NCI-H2196 (cell line): ENCODE results near the gene LST1.

ENCODE experiments used
- DNase-seq: peaks from one replicate; lab custom pipeline; 2025; ENCODE audit not compliant: unreplicated experiment; lab: John Stamatoyannopoulos, UW

Gene LST1

DNA sequence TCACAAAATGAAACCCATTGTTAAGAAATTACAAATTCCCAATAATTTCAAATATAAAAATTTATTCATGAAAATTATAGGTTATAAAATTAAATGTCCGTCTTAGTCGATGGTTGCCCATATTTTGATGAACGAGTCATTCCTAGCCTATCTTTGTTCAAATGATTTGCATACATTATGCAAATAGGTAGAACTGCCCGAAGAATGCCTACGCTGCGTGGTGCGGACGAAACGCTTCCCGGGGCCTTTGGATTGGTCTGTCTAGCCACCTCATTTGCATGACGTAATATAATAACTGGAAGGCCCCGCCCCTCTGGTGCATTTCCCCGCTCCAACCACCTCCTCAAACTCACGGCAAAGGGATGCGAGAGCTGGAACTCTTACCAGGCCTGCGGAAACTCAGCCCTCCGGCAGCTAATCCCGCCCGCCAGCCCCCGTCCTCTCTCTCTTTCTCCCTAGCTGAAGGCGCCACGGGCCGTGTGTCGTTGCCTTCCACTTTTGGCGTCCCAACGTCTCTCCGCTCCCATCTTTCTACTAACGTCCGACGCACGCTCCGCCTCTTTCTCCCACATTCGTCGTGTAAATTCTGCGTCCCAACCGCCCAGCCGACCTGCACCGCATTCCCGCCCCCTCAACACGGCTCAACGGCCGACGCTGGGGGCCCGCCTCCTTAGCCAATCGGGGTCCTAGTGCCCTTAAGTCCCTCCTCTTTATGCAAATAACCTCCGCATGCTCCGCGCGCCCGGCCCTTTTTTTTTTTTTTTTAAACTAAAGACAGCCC, 33.9 kb downstream of the LST1 start:
- peak; percentile 100 for DNase-seq

DNA sequence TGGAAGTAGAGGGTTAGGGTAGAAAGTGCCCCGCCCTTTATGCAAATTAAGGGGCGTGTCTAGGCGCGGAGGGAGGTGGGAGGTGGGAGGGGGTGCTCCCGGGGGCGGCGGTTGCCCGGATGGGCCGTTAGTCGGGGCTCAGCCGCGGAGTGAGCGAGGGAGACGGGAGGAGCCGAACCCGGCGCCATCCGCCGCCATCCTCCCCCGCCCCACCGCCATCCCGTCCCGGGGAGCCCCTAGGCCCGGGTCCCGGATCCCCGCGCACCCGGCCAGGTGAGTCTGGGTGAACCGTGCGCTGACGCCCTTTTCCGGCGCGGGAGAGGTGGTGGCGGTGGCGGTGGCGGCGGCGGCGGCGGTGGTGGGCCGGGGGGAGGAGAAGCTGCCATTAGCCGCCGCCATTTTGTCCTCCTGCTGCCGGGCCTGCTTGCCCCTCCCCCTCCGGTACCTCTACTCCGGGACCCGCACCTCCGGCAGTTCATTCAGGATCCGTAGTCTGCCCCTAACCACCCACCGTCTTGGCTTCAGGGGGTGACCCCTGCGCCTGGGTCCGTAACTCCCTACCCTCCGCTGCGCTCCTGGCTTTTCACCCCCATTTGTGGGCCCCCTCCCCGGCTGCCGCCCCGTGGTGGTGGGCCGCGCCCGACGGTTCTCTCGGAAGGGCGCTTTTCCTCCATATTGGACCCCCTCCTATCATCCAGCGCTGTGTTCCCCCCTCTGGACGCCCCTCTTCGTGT, 34.7 kb downstream of the LST1 start, which contains the start of gene PRRC2A:
Gene PRRC2A (plus strand): TSS at position 130 of the 734 bp plus-strand sequence. CDS start 2,075 bp downstream, outside the sequence.
- peak; percentile 100 for DNase-seq

DNA sequence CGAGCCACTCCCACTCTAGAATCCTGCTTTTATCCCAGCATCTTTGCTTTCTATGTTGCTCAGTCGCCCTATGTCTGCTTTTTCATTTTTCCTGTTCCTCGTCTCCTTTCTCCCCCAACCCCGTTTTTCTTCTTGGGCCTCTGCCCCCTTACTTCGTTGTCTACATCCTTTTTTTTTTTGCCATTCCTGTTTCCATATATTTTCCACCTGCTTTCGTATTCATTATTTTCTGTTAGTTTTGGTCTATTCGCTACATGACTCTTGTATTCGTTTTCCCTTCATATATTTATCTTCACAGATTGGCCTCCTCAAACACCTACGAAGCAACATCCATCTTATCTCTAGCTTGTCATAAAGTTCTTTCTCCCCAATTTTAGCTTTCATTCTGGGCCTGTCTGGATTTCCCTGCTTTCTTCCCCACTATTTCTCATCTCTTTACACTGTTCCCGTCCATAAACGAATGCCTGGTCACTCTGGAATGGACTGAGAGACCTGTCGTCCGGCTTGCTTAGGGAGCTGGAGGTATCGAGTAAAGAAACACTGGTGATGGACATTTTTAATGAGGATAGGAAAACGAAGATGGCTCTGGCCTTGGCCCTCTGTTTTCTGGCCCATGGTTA, 35.4 kb downstream of the LST1 start:
- DNase-seq = no peak

DNA sequence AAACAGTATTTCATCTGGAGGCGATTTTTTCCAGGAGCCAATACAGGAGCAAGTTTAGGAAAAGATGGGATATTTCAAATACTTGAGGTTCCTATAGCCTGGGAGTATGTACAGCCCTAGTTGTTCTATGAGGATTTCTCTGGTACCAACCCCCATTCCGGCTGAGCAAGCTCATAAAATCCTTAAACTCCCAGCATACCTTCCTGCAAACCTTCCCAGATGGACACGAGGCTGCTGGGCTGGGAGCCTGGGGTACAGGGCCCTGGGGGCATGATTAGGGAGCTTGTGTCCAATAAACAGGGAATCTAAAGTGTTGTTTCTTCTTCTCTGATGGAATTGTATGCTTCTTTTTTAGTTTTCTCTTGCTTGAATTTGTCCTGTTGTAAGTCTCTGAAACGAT, 35.9 kb downstream of the LST1 start:
- DNase-seq = no peak

DNA sequence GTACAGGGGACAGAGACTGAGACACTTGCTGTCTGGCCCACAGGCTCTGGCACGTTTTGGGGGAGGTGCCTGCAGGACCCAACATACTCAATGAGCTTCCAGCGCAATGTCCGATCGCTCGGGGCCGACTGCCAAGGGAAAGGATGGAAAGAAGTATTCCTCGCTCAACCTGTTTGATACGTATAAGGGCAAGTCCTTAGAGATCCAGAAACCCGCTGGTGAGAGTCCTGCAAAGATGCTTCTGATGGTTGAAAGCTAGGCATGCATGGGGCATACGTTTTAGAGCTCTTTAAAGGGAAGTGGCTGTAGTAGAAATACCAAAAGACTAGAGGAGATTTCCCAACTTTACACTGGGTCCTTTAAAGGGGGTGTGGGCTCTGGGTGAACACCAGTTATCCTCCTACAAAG, 36.6 kb downstream of the LST1 start:
- no peak for DNase-seq

DNA sequence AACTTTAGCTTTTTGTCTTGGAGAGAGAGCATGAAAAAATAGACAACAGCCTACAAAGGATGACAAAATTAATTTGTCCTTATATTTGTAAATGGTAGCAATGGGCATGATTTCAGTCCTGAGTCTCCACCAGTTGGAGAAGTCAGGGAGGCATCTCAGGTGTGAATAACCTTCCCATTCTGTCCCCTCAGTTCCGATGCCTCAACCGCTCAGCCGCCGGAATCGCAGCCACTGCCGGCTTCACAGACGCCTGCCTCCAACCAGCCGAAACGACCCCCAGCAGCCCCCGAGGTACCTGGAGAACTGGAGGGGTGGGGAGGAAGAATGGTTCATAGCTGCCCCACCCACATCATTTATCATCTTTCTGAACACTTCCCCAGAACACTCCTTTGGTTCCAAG, 38.0 kb downstream of the LST1 start:
- no peak for DNase-seq

DNA sequence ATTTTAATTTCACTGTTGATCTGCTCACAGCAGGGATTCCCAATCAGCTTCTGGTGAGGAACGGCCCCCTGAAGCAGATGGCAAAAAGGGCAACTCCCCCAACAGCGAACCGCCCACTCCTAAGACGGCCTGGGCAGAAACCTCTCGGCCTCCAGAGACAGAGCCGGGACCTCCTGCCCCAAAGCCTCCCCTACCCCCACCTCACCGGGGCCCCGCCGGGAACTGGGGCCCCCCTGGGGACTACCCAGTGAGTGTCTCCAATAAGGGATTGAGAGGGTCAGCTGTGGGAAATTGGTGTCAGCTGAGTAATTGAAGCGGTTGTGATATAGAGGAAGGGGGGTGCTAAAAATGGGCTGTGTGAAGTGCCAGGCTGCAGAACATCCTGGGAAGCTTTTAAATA, 40.9 kb downstream of the LST1 start:
- DNase-seq = no peak

DNA sequence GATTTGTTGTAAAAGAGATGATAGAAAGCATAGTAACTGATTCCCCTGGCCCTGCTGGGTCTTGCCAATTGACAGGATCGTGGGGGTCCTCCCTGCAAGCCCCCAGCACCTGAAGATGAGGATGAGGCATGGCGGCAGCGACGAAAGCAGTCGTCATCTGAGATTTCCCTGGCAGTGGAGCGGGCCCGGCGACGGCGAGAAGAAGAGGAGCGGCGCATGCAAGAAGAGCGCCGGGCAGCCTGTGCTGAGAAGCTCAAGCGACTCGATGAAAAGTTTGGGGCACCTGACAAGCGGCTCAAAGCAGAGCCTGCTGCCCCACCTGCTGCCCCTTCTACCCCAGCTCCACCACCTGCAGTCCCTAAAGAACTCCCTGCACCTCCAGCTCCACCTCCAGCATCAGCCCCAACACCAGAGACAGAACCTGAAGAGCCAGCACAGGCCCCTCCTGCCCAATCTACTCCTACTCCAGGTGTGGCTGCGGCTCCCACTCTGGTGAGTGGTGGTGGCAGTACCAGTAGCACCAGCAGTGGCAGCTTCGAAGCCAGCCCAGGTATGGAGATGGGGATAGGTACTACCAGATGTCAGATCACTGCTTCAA, 41.7 kb downstream of the LST1 start:
- DNase-seq = no peak

DNA sequence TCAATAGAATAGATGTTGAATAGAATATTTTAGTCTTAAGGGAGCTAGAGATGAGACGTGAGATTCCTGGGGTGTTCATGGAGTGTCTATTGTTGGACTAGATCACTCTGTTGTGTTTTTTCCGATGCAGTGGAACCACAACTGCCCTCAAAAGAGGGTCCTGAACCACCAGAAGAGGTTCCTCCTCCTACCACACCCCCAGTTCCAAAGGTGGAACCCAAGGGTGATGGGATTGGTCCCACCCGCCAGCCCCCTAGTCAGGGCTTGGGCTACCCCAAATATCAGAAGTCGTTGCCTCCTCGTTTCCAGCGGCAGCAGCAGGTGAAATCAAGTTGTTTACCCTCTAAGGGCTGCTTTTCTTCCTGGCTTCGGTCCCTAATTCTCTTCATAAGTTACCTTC, 42.9 kb downstream of the LST1 start:
- no peak for DNase-seq

DNA sequence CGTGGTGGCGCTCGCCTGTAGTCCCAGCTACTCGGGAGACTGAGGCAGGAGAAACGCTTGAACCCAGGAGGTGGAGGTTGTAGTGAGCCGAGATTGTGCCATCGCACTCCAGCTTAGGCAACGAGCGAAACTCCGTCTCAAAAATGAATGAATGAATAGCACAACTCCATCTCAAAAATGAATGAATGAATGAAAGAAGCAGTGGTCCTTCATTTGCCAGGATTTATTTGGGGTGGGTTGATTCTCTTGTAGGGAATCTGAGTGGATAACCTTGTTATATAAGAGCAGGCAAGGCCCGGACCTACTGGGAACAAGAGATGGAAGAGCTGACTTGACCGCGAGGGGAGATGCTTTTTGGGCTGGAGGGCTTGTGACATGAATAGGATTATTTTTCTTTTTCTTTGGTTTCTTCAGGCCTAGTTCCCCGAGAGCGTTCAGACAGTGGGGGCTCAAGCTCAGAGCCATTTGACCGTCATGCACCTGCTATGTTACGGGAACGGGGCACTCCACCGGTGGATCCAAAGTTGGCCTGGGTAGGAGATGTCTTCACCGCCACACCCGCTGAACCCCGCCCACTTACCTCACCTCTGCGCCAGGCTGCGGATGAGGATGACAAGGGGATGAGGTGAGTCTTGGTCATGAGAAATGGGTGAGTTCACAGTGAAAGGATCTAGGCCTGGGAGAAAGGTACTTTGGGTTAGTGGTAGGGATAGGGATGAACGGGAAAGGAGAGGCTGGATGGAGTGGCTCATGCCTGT, 44.3 kb downstream of the LST1 start:
- DNase-seq = no peak

DNA sequence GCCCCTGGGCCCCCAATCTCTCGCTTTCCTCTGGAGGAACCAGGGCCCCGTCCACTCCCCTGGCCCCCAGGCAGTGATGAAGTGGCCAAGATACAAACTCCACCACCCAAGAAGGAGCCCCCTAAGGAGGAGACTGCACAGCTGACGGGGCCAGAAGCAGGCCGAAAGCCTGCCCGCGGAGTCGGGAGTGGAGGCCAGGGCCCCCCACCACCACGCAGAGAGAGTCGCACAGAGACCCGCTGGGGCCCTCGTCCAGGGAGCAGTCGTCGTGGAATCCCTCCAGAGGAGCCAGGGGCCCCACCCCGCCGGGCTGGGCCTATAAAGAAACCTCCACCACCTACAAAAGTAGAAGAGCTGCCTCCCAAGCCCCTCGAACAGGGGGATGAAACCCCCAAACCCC, 45.1 kb downstream of the LST1 start:
- no peak for DNase-seq

DNA sequence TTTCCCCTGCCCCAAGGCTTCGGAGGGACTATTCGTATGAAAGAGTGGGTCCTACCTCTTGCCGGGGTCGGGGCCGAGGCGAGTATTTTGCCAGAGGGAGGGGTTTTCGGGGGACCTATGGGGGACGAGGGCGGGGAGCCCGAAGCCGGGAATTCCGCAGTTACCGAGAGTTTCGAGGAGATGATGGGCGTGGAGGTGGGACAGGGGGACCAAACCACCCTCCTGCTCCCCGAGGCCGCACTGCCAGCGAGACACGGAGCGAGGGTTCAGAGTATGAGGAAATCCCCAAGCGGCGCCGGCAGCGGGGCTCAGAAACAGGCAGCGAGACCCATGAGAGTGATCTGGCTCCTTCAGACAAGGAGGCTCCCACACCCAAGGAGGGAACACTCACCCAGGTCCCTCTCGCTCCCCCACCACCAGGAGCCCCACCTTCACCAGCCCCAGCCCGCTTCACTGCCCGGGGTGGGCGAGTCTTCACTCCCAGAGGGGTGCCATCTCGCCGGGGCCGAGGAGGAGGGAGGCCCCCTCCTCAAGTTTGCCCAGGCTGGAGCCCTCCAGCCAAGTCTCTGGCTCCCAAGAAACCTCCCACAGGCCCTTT, 45.7 kb downstream of the LST1 start:
- DNase-seq = no peak

DNA sequence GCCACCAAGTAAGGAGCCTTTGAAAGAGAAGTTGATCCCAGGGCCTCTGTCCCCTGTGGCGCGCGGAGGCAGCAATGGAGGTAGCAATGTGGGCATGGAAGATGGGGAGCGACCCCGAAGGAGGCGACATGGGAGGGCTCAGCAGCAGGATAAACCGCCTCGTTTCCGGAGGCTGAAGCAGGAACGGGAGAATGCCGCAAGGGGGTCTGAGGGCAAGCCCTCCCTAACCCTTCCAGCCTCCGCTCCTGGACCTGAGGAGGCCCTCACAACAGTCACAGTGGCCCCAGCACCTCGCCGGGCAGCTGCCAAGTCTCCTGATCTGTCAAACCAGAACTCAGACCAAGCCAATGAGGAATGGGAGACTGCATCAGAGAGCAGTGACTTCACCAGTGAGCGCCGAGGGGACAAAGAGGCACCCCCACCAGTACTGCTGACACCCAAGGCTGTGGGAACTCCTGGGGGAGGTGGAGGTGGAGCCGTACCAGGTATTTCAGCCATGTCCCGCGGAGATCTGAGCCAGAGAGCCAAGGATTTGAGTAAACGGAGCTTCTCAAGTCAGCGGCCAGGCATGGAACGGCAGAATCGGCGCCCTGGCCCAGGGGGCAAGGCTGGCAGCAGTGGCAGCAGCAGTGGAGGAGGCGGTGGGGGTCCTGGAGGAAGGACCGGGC, 46.3 kb downstream of the LST1 start:
- DNase-seq = no peak

DNA sequence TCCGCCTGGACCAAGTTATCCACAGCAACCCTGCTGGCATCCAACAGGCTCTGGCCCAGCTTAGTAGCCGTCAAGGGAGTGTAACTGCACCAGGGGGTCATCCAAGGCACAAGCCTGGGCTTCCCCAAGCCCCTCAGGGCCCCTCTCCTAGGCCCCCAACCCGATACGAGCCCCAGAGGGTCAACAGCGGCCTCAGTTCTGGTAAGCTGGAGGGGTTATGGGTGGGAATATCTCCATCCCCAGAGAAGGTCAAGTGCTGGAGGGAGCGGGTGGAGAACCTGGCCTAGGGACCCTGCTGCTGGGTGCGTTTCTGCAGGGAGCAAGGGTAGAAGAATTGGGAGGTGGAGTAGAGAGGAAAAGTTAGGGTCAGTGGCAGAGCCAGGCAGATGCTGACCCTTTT, 47.4 kb downstream of the LST1 start:
- no peak for DNase-seq

DNA sequence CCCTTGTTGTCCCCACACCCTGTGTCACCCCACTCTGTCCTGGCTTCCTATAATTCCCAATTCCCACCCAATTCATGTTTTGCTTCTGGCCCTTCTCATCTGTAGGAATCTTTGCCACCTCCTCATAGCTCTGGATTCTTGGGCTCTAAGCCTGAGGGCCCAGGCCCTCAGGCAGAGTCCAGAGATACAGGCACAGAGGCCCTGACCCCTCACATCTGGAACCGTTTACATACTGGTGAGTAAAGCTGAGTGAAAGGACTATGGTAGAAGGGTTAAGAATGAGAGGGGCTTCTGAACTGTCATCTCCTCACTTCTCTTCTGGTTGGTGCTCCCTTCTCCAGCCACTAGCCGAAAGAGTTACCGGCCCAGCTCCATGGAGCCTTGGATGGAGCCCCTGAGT, 48.1 kb downstream of the LST1 start:
- DNase-seq = no peak

DNA sequence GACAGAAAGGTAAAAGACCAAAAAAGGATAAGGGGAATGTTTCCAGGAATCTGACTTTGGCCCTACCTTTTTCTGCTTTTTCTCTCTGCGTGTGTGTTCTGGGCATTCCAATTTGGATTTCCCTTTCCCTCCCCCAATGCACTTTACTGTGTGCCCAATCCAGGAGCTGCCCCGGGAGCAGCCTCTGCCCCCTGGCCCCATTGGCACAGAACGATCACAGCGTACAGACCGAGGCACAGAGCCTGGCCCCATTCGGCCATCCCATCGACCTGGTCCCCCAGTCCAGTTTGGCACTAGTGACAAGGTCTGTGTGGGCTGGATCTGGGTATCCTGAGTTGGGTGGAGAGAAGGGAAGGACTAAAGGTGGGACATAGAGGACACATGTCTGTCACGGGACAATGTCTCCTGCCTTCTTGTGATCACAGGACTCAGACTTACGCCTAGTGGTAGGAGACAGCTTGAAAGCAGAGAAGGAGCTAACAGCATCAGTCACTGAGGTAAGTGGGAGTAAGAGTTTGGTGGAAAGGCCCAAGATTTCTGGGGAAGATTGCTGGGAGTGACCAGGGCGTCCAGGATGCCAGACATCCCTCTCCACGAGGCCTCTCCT, 49.0 kb downstream of the LST1 start:
- no peak for DNase-seq

DNA sequence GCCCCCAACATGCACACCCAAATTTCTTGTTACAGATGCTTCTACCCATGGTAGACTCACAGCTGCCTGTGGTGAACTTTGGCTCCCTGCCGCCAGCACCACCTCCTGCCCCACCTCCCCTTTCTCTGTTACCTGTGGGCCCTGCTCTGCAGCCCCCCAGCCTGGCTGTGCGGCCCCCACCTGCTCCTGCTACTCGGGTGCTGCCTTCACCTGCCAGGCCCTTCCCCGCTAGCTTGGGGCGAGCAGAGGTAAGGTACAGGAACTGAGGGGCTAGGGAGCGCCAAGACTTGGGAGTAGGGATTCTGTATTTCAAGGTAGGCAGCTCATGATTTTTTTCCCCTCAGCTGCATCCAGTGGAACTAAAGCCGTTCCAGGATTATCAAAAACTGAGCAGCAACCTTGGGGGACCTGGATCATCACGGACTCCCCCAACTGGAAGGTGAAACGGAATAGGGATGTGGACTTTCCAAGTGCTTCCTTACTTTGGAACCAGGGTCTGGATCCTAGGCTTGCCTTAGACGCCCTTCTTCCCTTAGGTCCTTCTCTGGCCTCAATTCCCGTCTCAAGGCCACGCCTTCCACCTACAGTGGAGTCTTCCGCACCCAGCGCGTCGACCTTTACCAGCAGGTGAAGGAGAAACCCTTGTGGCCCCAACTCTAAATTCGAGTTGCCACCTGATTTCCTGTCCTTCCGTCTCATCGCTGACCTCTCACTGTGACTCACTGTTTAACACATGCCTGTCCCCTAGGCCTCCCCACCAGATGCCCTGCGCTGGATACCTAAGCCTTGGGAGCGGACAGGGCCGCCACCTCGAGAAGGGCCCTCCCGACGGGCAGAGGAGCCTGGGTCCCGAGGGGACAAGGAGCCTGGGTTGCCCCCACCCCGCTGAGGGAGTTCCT, 50.9 kb downstream of the LST1 start:
- DNase-seq = no peak
